ENCODE results near the gene EVA1C.
"Not testable (repeated sequence)": the region's sequence is repeated elsewhere in the genome, so short reads cannot be mapped to it uniquely, and the experiment has no call there.

EVA1C gene

DNA sequence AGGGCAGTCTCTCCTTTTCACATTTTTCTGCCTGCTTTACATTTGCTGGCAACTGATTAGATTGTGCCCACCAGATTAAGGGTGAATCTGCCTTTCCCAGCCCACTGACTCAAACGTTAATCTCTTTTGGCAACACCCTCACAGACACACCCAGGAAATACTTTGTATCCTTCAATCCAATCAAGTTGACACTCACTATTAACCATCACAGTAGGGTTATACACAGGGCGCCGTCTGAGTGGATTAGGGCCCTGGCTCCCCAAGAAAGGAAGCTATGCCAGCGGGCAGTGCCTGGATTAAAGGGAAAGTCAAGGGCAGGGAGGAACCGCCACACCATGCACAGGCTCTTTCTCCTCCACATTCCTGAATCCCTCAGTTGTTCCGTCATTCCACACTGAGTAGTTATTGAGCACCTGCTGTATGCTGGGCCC, 56.2 kb downstream of the EVA1C start:
- no peak for DNase-seq

DNA sequence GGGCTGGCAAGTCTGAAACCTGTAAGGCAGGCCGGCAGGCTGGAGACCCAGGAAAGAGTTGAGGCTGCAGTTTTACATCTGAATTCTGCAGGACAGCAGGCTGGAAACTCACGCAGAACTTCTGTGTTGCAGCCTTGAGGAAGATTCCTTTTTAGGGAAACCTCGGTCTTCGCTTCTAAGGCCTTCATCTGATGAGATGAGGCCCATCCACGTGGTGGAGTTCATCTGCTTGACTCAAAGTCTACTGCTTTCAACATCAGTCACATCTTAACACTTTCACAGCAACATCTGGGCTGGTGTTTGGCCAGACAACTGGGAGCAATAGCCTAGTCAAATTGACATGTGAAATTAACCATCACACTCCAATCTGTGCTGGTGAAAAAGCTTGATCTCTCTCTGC, 57.1 kb downstream of the EVA1C start:
- no peak for DNase-seq

DNA sequence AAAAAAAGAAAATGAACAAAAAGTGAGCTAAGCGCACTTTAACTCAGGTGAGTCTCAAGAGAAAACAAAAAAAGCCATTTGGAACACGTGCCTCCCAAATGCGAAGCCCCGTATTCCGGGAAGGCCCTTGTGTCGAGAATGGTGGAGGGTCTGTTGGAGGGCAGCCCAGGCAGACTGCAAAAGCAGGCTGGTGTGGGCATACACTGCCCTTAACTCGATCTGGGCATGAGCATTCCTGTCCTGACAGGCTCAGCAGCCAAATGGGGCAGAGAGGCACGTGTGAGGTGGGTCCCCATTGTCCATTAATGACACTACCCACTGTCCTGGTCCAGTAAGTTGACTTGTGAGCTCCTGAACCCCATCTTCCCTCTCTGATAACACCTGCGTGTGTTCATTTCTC, 57.7 kb downstream of the EVA1C start:
- no peak for DNase-seq

DNA sequence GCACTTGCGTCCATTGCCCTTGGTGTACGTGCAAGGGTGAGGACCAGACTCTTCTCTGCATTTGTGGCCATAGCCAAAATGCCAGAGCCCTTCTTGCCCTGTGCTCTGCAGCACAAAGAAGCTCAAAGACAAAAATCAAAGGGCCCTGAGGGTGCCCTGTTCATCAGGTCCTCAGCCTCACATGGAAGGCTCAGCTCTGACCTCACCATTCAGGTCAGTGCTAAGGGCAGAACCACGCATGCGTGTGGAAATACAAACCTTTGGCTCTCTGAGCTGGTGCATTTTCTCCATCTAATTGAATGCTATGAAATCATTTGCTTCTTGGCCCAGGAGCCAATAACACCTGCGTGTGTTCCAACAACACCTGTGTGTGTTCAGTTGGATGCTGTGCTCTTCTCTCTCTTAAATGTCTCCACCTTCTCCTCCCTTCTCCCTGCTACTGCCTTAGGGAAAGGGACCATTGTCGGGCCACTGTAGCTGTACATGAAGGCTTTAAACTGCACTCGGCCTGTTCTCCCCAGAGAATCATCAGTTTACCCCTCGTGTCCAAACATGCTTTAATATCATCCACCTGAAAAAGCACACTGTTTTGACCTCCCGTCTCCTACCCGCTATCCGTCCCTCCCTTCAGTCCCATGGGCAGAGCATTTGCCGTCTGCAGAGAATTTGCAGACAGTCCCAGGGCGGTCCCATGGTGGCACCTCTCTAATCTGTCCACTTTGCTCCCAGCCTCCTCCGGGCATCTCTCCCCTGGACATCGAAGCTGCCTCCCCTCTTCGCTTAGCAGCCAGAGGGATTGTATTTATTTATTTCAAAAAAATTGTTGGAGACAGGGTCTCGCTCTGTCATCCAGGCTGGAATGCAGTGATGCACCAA, 60.6 kb downstream of the EVA1C start:
- no peak for DNase-seq

DNA sequence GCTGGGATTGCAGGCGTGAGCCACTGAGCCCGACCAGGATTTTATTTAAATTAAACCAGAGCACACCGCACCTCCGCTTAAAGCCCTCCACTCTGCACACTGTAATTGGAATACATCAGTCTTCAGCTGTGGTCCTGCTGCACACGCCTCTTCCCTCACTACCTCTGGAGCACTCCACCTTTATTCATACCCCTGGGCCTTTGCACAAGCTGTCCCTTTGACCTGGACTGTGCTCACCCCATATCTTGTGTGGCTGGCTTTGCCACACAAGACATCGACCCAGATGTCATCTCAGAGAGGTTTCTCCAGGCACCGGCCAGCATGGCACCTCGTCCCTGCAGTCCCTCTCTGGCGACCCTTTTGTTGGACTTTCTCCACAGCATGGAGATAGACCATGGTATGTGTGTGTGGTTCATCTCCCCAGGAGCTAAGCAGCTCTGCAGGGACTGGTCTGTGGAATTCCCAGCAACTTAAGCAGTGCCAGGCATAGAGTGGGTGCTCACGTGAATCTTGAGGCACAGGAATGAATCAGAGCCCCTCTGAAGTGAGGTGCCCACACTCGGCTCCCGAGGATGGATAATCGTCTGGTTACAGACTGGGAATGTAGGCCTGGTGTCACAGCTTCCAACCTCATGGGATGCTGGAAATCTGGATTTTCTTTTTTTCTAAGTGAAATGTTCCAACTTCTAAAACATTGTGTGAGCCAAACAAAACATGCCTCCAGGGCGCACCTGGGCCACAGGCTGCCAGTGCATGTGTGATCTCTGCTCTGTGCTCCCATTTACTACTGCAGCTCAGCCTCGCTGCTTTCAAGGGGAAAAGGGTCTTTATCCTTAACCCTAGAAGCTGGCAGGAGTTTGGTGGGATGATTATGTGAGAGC, 61.9 kb downstream of the EVA1C start:
- DNase-seq = no peak

DNA sequence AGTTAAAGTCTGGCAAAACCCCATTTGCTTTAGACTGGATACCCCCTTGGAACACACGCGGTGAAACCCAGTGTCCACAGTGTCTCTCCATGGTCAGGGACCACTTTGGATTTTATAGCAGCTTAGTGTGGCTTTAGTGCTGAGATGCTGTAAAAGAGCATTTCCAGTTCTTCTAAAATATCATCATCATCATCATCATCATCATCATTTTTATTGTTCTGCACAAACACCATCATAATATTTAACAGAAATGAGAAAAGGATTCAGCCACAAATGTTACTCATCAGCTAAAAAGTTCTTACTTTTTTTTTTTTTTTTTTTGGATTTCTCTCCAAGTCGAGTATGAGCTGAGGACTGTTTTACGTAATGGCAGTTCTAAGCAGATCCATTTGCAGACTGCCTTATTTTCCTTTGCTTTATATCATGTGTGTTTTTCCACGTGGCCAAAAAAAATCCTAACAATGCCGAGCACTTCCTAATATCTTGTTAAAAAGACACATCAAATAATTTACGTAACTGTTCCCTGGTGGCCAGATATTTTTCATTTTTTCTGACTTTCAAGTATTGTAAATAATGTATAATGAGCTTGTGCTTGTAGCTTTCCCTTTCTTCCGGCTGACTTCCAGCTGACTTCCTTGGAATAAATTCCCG, 62.8 kb downstream of the EVA1C start:
- DNase-seq = peak; percentile 83

DNA sequence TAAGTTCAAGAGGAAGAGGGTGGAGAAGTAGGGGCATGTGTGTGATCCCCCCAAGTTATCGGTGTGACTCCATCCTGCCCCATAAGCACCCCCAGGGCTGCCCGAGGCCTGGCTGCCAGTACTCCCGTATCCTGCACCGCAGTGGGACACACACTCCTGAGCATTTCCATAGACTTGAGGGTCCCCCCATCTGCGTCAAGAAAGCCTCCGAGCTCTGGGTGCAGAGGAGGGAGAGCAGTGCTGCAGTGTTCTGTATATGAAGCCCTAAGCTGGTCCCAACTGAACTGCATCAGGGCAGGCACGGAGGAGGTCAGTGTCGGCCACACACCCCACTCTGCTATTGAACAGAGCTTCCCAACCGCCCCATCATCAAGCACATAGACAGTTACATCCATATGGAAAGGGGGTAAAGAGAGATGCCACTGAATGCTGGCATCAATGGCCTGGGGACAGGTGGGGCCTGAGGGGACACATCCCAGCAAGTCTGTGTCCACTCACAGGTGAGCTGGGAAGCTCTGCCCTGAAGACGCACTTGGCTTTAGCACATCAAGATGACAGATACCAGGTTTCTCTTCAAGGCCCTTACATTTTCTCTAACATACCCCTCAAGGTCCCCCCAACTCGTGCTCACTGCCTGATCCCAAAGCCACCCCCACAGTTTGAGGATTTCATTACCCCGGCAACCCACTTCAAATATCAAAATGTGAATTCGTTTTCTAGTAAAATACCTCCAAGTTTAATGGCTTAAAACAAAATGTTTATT, 64.3 kb downstream of the EVA1C start:
- no peak for DNase-seq

DNA sequence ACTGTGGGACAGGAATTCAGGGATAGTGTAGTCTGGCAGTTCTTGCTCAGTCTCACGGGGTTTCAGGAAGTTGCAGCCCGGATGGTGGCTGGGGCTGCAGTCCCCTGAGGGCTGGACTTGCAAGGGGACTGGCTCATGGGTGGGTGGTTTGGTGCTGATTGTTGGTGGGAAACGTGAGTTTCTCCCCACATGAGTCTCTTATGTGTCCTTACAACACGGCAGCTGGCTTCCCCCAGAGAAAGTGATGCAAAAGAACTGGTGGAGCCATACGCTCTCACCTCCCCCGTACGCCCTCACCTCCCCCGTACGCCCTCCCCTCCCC, 64.9 kb downstream of the EVA1C start:
- DNase-seq = no peak

DNA sequence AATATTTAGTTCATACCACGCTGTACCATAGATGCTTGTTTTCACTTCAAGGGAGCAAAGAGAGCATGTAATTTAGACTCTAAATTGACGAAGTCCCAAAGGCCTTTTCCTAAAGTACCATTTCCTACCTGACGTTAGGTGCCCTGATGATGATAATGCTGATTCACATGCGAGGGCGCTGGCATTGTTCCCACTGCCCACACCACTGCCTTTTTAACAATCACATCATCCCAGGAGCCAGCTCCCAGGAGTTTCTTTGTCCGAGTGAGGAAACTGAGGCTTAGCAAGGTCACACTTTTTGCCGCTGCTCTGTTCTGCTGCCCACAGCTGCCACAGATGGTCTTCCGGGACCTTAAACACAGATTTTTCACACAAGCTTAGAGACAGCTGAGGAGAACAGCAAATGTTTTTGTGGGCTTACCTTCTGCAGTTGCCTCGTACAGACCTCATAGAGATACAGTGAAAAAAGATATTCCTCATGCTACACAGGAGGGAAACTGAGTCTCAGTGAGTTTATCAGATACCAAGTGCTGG, 69.4 kb downstream of the EVA1C start:
- no peak for DNase-seq

DNA sequence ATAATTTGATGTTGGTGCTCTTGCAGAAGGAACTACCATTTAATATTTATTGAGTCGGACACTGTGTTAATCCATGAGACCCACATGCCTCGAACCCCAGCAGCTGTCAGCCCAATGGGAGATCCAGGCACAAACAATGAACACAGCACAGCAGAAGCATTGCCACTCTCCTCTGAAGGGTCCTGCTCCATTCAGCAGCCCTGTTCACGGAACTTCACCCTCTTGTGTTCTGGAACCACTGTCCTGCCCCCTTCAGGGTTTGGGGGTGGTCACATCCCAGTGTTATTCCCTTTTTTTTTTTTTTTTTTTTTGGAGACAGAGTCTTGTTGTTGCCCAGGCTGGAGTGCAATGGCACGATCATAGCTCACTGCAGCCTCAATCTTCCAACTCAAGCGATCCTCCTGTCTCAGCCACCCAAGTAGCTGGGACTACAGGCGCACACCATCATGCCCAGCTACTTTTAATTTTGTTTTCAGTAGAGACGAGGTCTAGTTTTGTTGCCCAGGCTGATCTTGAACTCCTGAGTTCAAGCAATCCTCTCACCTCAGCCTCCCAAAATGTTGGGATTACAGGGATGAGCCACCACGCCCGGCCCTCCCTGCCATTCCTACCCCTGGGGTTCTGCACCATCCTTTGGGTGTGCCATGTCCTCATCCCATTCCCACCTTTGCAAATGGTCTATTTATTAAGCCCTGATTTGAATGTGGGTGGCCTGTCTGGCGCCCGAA, 70.2 kb downstream of the EVA1C start:
- no peak for DNase-seq

DNA sequence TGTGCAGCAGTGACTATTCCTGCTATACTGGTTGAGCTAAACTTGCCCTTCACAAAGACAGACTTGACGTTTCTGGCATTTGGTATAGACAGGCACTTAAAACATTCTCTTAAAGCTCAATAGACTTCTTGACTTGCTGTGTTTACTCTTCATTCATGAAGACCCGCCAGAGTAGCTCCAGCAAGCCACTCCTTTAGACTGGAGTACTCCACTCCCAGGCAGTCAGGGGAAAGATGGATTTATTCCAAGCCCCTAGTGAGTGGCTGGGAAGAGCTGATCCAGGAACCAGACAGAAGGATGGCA, 70.7 kb downstream of the EVA1C start:
- no peak for DNase-seq

DNA sequence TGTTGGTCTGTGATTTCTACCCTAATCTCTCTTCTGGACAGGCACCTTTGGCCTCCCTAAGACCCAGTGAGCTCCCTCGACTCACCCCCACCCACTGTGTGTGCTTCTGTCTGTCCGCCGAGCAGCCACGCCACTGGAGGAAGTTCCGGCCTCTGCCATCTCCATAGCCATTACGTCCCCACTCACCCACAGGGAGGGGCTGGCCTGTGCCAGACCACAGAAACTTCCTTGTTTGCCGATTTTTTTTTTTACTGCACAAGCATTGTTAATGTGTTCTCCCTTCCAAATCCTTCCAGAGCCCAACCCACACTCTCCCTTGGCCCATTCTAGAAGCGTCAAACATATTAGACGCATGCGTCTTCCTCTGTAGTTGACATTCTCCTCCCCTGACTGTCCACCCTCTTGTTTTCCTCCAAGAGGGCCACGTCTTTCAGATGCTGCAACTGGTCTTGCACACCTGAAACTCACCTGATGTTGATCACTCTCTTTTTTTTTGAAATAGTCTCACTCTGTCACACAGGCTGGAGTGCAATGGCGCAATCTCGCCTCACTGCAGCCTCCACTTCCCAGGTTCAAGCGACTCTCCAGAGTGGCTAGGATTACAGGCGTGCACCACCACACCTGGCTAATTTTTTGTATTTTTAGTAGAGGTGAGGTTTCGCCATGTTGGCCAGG, 72.3 kb downstream of the EVA1C start:
- DNase-seq = no peak

DNA sequence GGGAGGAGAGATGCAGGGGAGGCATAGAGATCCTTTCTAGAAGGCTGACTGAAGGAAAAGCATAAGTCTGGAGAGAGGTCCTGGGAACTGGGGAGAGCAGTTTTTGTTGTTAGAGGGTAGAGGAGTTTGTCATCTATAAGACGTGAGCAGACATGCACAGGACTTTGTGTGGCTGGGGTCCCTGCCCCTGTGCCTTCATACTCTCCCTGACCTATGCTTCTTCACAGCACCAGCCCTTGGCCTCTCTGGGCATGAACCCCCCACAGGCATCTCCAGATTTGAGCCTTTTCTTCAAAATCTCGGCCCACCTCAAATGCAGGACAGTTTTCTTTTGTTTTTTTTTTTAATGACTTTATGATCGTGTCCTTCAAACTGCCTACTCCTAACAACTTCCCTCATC, 79.9 kb downstream of the EVA1C start:
- no peak for DNase-seq

DNA sequence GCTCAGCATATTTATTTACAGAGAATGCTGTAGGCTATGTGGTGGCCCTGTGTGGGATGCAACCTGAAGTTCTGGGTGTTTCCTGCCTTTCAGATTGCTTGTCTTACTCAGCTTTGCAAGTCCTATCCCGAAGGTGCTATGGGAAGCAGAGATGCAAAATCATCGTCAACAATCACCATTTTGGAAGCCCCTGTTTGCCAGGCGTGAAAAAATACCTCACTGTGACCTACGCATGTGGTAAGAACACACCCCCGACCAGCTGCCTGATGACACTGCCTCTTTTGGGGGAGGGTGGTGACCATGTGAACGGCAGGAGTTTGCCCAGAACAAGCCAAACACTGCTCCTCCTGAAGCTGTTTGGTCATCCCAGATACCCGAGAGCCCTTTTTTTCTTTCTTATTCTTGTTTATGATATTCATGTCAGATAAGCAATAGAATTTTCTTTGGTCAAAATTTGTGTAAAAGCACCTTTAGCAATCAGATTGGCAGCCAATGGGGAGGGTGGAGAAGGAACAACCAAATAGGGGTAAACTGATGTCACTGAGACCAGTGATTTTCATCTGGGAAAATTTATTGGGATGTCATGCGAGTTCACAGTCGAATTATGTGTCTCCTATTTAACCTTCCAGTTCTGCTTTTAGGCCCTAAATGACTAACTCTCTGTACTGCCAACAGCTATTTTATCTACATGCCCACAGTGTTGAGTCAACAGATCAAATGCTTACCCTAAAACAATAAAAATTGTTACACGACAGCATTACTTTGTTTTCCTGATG, 82.6 kb downstream of the EVA1C start:
- DNase-seq = peak; percentile 54

DNA sequence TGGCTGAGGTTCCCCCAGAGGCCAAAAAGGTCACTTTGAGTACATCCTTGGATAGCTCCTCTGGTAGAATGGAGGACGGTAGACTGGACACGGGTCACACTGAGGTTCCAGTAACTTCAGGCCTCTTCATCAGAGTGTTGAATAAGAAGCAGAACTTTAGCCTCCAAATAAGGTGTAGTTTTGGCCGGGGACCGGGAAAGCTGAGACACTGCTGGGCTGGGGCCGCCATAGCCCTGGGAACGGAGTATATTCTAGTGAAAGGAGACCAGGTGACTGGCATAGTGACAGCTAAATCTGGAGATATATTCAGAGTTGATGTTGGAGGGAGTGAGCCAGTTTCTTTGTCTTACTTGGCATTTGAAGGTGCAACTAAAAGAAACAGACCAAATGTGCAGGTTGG, 84.1 kb downstream of the EVA1C start:
- no peak for DNase-seq

DNA sequence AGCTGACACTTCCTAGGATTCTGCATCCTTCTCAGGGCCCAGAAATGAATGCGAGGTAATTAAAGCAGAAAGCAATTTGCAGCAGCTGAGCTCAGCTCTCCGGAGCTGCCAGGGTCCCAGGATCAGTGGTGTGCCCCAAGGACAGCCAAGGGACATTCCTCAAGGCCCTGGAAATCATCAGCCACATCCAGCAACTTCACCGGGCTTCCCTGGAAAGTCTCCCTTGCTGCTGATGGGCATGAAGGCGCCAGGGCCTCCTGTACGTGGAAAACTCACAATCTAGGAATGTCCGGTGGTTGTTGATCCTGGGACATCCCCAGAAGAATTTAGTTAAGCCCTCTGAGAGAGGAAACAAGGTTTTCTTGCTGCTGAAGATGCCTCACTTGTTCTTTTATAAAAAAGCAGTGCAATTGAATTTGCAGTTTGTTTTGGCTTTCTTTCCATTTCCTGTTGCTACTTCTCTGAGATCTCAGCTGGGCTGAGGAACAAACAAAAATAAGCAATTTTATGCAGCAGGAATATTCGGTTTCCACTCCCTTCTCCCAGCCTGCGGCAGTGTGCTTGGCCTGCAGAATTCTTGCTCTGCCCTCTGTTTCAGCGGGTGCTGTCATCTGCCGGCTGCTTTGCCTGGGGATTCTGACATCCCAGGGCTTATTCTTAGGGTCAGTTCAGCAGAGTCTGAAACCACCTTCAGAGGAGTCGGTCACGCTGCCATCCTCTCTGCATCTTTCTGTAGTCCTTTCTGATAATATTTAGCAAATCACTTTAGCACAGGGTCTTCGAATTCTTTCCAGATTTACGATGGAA, 86.9 kb downstream of the EVA1C start:
- peak; percentile 35 for DNase-seq

DNA sequence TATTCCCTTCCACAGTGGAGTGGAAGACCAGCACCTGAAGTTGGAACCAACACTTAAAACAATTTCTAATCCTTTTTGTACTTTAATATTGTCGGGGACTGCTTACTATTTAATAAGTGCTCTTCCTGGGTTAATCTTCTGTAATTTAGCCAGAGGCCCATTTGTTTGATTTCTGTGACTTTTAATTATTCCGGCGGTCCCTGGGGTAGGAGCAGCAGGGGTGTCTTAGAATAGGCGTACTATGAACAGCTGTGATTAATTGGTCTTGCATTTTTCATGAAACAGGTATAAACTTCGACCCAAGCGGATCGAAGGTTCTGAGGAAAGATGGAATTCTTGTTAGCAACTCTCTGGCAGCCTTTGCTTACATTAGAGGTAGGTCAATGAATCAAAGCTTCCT, 91.1 kb downstream of the EVA1C start:
- DNase-seq = not testable (repeated sequence)

DNA sequence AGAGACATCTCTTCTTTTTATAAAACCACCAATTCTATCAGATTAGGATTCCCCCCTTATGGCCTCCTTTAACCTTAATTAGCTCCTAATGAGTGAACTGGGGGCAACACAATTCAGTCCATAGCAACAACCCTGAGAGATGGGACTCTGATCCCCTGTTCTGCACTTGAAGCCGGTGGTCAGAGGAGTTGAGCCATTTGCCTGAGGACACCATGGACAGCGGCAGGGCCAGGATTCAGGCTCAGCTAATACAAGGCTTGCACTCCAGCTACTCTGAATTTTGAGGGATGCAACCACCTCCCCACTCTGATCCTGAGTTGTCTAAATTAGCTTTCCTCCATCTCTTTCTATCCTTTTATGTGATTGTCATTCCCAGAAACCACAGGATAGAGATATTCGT, 93.3 kb downstream of the EVA1C start:
- not testable (repeated sequence) for DNase-seq

DNA sequence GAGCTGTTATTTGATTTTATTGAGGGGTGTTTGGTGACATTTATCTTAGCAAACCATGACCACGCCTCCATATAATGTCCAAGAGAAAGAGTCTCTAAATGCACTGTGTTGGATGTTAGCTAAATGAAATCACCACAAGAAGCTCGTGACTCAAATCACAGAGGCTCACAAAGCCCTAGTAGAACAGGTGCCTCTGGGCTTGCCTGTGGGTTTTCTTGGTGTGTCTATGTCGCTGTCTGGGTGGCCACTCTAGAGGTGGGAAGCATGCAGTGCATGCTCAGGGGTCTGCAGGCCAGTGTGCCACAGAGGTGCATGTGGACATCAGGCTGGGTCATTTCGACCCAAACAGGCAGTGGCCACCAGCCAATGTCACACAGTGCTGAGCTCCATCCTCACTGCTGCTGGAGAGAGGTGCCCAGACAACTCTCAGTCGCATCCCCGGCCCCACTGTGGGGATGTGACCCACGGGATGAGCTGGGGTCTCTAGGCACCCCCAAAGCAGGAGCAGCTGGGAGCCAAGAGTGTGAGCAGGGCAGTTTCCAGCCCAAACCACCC, 94.0 kb downstream of the EVA1C start:
- not testable (repeated sequence) for DNase-seq
